GM21447 (cell line): ENCODE measurements around the gene LRMDA.

ENCODE experiments used
- ATAC-seq: cut with Tn5 transposase; IDR thresholded peaks from one replicate; pipeline ENCODE4 v1.9.1; 2021; ENCODE audit not compliant: unreplicated experiment

LRMDA gene

DNA sequence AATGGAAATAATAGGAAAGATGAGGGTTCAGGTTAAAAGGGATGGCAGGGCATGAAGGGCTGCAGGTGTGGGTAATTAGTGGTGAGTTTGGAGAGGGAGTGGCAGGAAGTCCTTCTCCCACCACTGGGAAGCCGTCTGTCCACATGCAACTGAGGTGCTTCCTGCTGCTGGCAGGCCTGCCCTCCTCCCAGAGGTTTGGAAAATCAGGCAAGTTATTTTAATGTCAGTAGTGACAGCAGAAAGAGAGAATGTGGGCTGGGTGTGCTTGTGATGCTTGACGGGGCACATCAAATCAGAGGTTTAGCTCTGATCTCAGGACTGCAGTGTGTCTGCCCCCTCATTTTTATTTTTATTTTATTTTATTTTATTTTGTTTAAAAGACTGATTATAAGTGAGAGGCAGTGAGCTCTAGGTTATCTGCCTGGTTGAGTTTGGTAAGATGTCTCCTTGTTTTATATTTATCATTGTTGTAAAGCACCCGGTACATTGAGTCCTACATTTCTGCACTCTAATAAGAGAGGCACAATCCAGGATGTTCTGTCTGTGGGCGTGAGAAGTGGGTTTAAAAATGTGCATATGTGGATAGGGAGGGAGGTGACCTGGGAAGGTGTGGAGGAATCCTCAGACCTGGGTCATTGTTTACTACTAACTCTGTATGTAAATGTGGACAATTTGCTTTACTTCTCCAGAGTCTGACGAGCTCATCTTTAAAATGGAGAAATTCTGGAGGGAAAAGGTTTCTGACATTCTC is 504.4 kb downstream of the LRMDA start:
- no peak for ATAC-seq

DNA sequence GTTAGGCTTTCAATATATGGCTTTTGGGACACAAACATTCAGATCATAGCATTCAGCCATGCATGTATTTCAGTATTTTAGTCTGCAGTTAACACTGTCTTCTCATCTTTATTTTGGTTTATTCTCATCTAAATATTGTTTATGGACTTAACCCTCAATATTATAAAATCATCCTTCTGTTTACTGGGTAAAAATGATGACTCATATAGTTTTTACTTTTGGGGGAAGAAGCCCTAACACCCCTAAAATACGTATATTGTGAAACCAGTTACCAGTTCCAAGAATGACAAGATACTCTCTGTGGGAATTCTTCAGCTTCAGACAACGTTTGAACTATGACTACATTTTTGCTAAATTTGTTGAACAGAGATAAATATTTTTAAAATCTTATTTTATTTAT is 505.4 kb downstream of the LRMDA start:
- no peak for ATAC-seq

DNA sequence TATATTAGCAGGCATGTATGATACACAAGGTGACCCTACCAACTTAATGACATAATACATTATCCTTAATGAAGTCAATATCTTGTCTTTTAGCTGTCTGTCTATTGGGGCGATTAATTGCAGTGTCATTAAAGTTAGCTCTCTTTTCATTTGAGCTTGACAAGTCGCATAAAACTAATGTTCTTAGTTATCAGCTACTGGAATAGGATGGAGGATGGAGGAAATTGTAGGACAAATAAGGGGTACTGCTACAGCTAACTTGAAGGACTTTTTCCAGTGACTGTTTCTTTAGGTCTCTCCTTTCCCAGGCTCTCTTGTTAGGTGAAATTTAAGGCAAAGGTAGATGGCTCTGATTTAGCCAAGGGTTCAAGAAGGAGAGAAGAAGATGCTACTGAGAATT is 506.4 kb downstream of the LRMDA start:
- no peak for ATAC-seq

DNA sequence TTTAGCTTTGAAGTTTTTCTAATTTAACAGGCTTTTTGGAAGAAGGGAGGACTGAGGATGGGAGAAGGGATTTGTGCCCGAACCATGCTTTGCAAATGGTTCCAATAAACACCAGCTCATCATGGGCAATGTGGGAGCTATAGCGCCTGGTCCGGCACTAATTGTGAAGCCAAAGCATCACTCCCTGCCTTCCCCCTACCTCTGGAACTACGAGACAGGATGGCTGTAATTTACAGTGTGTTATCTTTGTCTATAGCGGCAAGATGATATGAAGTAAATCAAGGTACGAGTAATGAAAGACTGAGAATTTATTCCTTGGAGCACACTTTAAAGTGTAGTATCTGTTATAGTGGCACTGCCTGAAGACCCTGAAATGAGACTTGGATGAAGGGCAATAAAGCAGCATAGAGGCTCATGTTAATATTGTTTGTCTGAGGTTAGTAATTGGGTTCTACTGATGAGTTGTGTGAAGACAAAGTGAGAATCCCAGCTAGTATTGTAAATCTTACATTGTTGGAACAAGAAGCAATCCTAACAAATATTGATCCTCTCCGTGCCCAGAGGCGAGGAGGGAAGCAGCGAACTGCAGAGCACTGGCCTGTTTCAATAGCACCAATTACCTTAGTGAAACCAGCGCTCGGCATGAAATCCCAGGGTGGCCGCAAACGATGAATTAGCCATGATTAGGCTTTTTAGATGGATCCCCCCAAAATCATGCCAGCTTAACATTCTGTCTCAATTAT is 507.1 kb downstream of the LRMDA start:
- no peak for ATAC-seq

DNA sequence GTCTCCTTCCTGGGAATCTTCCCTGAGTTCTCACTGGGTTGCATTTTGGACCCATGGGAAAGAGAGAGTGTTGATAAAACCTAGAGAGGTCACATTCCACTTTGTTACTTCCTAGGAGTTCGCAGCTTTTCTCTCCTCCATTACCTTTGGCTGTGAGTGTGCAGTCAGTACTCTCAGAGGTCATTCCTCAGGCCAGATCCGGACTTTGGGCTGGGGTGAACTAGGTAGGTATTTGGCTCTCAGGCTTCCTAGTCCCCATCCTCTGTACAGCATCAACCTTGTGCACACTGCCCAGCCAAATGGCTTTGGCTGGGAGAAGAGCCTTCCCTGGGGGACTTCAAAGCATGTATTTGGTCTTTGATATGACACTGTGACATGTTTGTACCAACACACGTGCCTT is 508.1 kb downstream of the LRMDA start:
- no peak for ATAC-seq

DNA sequence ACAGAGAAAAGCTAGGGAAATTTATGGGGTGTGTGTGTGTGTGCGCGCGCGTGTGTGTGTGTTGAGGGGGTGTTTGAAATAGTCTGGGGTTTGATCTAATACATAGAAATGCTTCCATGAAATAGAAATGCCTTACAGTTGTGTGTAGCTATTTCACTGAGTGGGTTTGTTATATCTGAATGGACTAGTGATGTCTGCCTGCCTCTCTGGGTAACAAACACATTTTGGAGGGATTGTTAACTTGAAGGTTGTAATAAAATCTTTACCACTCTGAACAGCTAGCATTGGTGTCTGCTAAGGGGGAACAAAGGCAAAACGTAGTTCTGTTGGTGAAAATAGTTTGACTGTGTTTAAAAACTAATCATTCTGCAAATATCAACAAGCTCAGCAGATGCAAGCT is 509.3 kb downstream of the LRMDA start:
- no peak for ATAC-seq

DNA sequence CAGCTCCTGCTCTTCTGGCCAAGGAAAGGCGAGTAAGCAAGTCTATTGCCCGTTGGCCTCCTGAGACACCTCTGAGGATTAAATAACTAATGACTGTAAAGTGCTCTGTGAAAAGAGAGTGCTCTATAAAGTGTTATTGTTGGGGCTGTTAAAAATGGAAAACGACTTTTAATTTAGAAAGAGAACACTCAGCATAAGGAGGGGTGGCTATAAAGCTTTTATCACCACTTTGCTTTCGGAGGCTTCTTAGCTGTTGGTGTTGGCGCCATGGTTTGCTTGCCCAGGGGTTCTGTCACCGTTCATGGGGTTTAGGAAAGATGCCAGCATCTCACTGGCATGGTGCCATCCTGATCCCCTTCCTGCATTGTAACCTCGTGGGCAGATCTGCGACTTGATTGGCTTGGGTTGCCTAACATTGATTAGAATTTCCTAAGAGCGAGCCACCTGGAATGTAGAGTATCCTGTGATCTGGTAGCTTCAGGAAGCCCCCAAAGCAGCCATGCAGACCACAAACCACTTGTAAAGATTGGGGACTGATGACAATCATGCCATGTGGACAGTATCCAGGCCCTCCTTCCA is 509.9 kb downstream of the LRMDA start:
- ATAC-seq: no peak

DNA sequence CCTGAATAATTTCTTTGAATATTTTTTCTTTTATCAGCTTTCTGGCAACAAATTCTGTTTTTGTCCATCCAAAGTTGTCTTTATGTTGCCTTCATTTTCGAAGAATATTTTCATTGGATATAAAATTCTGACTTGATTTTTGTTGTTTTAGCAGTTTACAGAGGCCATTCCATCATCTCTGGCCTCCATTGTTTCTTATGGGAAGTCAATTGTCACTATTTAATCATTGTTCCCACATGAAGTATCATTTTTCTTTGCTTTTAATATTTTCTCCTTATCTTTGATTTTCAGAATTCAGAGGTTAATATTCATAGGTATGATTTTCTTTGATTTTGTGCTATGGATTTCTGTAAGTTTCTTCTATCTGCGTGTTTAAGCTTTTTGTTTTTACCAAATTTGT is 512.6 kb downstream of the LRMDA start:
- no peak for ATAC-seq

DNA sequence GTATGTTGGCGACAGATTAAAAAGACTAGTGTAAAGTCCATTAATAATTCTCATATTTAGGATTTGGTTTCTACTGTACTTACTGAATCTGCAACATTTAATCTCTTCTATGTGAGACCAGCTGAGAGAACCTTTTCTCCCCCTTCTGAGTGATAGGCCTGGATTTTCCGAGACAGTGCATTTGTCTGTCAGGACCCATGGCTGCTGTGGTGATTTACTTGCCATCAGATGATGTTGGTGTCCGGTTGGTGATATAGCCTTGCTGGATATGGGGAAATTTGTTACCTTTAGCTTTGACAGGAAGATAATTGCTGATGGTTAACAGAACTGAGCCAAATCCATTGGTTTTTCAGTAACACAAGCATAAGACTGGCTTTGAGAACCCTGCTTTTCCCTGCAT is 517.2 kb downstream of the LRMDA start:
- no peak for ATAC-seq

DNA sequence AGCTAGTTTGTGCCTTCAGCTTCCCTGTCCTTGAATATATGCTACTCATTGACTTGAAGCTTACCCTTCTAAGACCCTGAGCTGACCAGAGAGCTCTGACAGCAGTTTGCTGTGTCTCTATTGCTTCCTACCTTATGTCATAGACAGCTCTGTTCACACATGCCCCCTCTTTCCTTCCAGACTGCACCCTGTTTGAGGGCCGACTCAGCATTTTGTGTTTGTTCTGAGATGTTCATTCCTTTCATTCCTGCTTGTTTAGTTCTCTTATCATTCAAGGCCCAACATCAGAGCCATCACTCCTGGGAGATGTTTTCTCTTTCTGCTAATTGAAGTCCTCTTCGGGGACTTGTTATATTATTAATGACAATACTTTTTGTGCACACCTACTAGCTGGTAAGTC is 518.9 kb downstream of the LRMDA start:
- ATAC-seq: no peak

DNA sequence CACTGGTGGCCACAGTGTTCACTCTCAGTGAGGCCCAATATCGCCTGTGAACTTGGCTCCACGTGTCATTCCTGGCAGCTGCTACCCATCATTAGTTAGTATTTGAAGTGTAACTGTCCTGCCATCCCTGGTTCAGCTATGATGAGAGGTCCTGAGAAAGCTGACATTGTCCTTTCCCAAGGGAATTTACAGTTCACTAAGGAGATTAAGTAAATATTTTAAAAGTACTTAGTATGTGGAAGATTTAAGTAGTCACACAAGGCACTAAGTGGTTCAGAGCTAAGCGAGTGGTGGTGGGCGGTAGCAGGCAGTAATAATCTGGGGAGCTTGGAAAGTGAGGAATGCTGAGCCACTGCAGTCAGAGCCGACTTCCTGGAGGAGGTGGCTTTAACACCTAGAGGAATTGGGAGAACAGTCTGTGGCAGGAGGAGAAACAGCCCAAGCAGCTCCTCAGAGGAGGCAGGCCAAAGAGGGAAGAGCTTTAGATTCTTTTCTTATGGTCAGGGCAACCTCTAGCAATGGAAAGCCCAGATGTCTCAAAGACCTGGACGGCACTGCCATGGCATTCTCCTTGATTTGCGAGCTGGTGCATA is 519.7 kb downstream of the LRMDA start:
- no peak for ATAC-seq

DNA sequence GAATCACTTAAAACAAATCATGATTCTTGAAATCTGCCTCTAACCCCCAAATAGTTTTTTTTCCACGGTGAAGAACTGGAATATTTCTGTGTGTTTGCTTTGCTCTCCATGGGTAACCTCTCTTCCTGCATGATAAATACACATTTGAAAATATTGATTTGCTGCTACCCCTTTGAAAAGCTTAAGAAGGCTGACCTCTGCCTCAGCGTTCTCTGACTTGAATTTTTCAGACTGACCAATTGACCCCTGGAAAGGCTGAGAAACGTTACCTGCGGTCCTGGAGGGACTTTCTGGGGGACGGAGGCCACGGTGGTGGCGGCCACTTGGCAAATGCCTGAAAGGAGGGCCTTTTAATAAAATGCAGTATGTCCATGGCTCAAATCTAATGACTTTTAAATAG is 520.2 kb downstream of the LRMDA start:
- no peak for ATAC-seq

DNA sequence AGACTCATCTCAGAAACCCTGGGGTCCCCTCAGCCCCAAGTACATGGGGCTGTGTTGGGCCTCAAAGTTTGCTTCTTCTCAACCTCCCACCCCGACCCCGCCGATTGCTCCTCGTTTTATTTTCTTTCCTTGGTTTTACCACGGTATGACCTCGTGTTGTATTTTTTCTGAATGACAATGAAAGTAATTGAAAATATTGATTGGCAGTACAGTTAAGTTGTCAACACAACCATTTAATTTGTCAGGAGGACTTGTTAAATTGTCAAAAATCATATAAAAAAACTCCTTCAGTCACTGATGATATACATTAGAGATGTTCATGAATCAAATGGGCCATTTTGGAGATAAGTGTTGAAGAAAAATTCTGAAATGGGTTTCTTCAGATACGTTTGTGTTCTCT is 520.7 kb downstream of the LRMDA start:
- ATAC-seq: no peak

DNA sequence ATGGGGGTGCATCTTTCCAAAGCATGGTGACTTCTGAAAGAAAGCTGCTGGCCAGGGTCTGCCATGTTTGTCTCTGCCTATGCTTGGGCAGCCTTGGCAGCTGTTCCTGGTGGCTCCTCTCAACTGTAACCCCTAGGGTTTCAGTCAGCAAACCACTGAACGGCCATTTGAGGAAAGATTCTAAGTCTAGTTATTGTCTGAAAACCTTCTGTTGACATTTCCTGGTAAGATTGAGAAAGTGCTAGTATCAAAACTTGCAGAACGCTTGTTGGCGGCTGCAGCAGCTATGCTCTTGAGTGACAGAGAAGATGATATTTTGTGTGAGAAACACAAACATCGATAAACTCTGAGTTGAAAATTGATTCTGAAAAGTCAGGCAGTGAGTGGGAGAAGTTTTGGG is 523.1 kb downstream of the LRMDA start:
- no peak for ATAC-seq

DNA sequence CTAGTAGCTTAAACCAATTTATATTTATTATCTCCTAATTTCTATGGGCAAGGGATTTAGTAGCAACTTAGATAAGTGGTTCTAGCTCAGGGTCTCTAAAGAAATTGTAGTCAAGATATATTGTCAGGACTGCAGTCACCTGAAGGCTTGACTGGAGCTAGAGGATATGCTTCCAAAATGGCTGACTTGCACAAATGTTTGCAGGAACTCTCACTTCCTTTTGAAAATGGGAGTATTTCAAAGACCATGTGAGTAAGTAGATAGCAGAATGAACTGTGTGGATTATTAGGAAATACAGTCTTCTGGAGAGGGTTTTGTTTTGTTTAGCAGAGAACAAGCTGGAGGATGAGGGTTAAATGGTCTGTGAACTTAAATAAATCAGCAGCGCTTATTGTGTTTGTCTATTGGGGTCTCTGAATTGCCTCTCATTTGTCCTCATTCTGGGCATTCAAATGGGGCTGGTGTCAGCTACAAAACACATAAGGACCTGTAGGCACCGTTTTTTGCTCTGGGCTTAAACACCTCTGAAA is 524.6 kb downstream of the LRMDA start:
- ATAC-seq: no peak

DNA sequence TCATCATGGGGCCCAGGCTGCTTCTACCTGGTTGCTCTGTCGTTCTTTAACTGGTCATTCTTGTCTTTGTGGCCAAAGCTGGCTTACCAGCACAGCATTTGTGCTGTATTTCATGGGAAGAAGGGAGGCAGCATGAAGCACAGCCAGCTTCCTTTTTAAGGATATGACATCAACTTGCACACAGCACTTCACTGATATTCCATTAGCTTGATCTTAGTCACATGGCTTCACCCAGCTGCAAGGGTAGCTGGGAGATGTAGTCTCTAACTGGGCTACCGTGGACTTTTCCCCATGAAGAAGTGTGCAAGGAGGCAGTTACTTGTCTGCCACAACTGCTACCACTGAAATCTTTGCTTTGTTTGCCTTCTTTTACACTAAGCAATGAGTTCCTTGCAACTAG is 525.2 kb downstream of the LRMDA start:
- ATAC-seq: no peak

DNA sequence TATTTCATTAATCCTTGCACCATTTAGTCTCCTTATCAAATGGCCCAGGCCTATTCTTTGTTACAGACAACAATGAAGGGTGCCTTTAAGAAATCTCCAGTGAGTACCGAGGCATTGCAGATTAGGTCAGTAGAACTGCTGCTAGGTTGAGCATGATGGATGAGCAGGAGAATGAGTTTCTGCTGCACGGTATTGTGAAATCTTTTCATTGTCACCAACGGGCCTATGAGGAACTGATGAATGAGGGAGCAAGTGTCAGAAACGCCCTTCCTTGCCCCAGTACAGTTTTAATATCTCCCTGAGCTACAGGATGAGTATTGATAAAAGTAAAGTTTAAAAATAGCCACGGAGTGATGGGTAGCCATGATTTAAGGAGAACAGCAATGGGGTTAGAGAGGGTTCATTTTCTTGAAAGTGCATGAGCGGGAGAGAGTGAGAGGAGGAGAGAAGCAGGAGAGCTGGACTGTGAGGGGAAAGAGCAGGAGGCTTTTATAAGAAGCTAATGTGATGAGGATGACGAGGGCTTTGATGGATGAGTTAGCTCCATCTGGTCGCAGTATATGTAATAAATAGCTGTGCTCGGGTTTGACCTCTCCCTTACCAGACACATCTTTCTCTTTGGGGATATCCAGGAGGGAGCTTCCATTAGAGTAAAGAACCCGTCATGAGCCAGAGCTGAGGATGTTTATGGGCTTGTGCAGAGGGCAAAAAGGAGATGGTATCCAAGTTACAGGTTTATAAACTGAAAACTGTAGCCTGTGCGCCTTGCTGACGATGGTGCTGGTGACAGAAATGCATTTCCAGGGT is 526.1 kb downstream of the LRMDA start:
- ATAC-seq: no peak

DNA sequence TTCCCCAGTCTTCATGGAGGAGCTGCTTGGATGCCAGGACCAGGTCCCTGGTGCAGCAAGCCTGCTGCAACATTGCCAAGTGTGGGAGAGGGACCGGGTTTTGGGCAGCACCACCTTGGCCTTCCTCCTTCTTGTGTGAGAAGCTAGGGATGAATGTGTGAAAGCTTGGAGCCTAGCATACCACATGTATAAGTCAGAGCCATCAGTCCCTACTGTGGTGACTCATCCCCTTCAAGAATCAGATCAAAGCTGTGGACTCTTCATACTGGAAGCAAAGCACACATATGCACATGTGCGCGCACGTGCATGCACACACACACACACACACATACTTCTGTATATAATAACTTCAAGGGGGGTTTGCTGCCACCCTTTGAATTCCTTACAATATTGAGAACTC is 527.8 kb downstream of the LRMDA start:
- ATAC-seq: no peak

DNA sequence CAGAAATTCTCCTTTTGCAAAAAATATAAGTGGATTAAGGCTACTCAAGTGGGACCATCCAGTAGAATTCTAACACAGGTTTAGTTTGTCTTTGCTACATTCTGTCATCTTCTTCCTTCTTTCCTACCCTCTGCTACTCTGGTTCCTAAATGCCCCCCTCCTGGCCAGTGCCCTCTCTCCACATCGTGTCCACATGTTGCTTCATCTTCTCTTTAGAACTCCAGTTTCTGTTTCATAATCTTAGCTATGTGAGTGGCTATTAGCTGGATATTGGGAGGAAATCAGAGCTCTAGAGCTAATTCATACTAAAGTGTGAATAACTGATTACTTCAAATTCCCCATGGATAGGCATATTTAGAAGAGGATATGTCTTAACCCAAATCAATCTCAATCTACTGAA is 528.5 kb downstream of the LRMDA start:
- ATAC-seq: no peak

DNA sequence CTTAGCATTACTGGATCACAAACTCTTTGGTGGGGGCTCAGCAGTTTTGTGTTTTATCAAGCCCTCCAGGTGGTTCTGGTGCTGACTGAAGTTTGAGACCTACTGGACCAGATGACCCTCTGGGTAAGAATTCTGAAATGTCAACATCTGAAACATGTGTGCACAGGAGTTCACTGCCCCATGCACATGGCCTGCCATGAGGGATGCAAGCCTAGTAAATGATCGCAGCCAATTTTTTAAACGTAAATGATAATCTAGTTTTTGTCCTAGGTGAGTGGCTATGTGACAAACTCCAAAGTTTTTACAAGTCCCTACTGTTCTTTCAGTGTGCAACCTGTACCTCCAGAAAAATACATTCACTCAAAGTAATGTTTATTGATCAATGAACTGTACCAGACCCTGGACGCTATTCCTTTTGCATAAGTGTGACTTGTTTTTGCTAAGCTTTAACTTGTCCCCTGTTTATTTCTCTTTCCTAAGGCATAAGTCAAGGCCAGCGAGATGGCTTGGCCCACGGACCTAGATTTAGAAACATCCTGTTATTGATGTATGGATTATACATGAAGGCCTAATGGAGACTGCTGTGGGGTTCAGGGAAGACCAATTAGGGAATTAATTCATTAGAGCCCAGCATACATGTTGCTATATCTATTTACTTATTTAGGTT is 531.1 kb downstream of the LRMDA start:
- no peak for ATAC-seq
